Astrocyte of the spinal cord (primary cell): ENCODE results near the gene DHRS7B.
"Not testable (repeated sequence)": the region's sequence is repeated elsewhere in the genome, so short reads cannot be mapped to it uniquely, and the experiment has no call there.

Experiments used
- DNase-seq: peaks from one replicate; pipeline ENCODE4 v3.0.0; 2011; ENCODE audit warnings: low read depth, low spot score
- H3K4me3 ChIP-seq: 2 replicates; pipeline ENCODE4 v1.5.1; 2011; ENCODE audit warnings: low read depth, mild to moderate bottlenecking, low read length, moderate library complexity
- CTCF ChIP-seq: IDR thresholded peaks from 2 replicates; pipeline ENCODE4 v1.5.1; 2012; ENCODE audit warnings: low read depth, mild to moderate bottlenecking, low read length, inconsistent platforms
- in situ Hi-C: cut with HindIII; loops from 2 replicates; pipeline ENCODE4 v1.10.0; 2017; ENCODE audit warnings: low sequenced_read_pairs

Gene DHRS7B

GRCh38 chr17:21223086-21223485, 96.3 kb downstream of the DHRS7B start:
- no peak for TF ChIP-seq CTCF
- in situ Hi-C loops: no loop called here
- H3K4me3 ChIP-seq: no peak overlapping the region
- no peak for DNase-seq

GRCh38 chr17:21227277-21227676, 100.5 kb downstream of the DHRS7B start:
- DNase-seq, H3K4me3 ChIP-seq, in situ Hi-C loops: not testable (repeated sequence)

- no peak overlapping the region for H3K4me3 ChIP-seq
- TF ChIP-seq CTCF: no peak
- DNase-seq: no peak
- in situ Hi-C loops: no loop called here
Observed at GRCh38 chr17:21228111-21228510, 101.3 kb downstream of the DHRS7B start.

- H3K4me3 ChIP-seq: no peak overlapping the region
- no peak for DNase-seq
- in situ Hi-C loops: no loop called here
- no peak for TF ChIP-seq CTCF
Observed at GRCh38 chr17:21228845-21229244, 102.1 kb downstream of the DHRS7B start.

GRCh38 chr17:21231533-21231932, 104.8 kb downstream of the DHRS7B start:
- no peak overlapping the region for H3K4me3 ChIP-seq
- in situ Hi-C loops: no loop called here
- TF ChIP-seq CTCF: no peak
- no peak for DNase-seq

GRCh38 chr17:21232033-21232749, 105.4 kb downstream of the DHRS7B start:
- TF ChIP-seq CTCF: no peak
- DNase-seq: no peak
- H3K4me3 ChIP-seq: no peak overlapping the region
- in situ Hi-C loops: no loop called here

GRCh38 chr17:21233581-21234347, 107.0 kb downstream of the DHRS7B start:
- no peak for DNase-seq
- H3K4me3 ChIP-seq: no peak overlapping the region
- in situ Hi-C loops: no loop called here
- TF ChIP-seq CTCF: no peak
